T-helper 1 cell treated with Interleukin-12 subunit alpha and Interleukin-12 subunit beta and Interleukin-4 antibody, amounts not matched to agents 30 ng/mL and 1 ng/mL, for 36 hours (primary cell): ENCODE data around the gene MRPL17. TPM values are rescaled to one million over a fixed set of nuclear protein-coding genes. Genes with fewer than 3 reads are reported as not detected.

Experiments
- intact Hi-C: fragments of 100-400 bp; cut with micrococcal nuclease; formaldehyde crosslinking; loops from one replicate; pipeline ENCODE4 v1.15.1; 2024
- total RNA-seq: library from RNA; stranded (reverse); gene quantifications from 2 replicates; pipeline ENCODE4 v1.2.3, GENCODE V29; 2022

Gene MRPL17
- total RNA-seq, 1 donor from 2014 or later, result 51.0 TPM

DNA sequence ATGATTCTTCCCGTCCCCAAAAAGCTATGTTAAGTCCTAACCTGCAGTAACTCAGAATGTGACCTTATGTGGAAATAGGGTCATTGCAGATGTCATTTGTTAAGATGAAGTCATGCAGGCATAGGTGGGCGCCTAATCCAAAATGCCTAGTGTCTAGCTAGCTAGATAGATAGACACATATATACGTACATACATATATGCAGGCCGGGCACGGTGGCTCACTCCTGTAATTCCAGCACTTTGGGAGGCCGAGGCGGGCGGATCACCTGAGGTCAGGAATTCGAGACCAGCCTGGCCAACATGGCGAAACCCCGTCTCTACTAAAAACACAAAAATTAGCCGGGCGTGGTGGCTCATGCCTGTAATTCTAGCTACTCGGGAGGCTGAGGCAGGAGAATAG lies 928 bp upstream of the MRPL17 start:
- intact Hi-C loops, result loop anchor here (10.0 kb wide), 2 partner anchors 831 to 1059 kb away; partner anchors contain the start of genes PPFIBP2 and TRIM34

DNA sequence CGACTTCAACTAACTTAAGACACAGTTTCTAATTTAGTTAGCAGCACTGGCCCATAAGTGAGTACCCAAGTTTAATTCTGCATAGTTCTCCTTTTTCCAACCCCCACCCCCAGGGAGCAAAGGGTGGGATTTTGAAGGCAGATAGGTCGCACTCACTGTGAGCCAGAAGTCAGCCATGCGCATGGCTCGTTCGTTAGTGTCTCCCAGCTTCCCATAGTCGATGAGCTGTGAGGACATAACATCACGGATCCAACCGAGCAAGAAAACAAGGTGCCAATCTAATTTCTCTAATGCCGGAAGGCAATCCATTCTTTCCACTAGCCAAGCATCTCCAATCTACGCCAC lies 577 bp downstream of the MRPL17 start:
- intact Hi-C loops, result loop anchor here (1.0 to 10.0 kb wide), 4 partner anchors 8 to 1058 kb away; partner anchors contain the start of genes PPFIBP2 and TRIM34

DNA sequence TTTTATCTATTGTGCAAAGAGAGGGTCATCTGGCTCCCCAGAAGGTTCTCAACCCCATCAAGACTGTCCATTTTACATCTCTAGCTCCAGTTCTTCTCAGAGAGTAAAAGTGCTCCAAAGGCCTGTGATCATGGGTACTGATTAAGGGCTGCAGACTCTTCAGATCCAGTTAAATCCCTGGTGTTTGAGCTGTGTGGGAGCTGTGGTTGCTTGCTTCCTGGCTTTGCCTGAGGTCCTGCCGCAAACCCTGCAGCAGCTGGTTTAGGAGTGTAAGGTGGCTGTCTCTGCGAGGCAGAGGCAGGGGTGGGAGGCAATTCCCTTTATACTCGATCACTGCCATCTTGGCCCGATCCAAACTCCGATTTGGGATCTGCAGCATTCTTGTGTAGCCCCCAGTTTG lies 1.2 kb downstream of the MRPL17 start:
- intact Hi-C loops, result loop anchor here (1.0 to 10.0 kb wide), 4 partner anchors 8 to 1057 kb away; partner anchors contain the start of genes PPFIBP2 and TRIM34

DNA sequence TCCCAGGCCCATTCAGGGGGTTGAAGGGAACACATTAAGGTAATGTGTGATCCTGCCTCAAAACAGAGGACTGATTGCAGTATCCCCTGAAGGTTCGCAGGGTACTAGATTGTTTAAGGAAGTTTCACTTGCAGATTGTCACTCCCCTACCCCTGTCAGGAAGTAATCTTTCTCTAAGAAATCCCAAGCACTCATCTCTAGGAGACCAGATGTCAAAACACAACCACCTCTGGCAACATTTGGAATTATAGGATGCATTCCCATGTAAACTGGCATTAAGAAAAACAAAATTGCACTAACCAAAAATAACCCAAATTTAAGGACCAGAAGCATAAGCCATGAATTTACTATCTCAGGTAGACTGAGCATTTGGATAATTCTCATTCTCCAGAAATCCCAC lies 1.6 kb downstream of the MRPL17 start:
- intact Hi-C loops, result loop anchor here (10.0 kb wide), 2 partner anchors 833 to 1057 kb away; partner anchors contain the start of genes PPFIBP2 and TRIM34

DNA sequence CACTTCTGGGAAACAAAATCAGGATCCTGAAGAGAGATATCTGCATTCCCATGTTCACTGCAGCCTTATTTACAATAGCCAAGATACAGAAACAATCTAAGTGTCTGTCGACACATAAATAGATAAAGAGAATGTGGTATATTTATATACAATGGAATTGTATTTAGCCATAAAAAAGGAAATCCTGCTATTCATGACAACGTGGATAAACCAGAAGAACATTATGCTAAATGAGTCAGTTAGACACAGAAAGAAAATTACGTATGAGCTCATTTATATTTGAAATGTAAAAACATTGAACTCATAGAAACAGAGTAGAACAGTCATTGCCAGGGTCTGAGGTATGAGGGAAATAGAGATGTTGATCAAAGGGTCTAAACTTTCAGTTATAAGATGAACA lies 6.1 kb downstream of the MRPL17 start:
- intact Hi-C loops, result no loop called here

DNA sequence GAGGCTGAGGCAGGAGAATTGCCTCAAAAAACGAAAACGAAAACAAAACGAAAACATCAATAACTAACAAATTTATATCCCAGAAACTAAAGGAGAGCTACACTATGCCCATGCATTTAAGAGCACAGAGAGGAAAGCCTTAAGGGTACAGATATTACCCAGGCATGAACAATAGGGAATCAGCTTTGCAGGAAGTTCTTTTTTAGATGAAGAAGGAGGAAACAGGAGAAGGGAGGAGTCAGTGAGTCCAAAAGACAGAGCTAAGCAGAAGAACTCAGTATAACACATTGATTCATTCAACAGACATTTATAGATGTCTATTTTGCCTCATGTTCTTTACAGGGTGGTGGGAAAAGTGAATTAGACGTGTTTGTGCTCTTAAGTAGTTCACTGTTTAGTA lies 8.3 kb downstream of the MRPL17 start:
- intact Hi-C loops, result loop anchor here (1.0 kb wide), 1 partner anchor 7 kb away; no protein-coding TSS in a partner anchor

DNA sequence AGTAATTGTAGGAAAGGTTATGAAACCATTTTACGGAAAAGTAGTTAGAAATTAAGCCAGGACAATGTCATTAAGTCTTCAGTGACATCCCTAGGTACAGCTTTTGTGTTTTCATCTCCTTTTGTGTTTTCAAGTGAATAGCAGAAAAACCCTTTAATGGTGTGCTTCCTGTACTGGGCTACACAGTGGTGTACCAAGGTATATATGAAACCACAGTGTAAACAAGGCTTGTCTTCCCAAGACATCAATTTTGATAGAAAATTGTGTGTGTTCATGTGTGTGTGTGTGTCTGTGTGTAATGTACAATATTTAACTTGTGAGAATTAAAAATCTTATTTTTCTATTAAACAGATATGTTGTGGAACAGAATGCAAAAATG lies 8.9 kb downstream of the MRPL17 start:
- intact Hi-C loops, result loop anchor here (1.0 kb wide), 1 partner anchor 8 kb away; no protein-coding TSS in a partner anchor

DNA sequence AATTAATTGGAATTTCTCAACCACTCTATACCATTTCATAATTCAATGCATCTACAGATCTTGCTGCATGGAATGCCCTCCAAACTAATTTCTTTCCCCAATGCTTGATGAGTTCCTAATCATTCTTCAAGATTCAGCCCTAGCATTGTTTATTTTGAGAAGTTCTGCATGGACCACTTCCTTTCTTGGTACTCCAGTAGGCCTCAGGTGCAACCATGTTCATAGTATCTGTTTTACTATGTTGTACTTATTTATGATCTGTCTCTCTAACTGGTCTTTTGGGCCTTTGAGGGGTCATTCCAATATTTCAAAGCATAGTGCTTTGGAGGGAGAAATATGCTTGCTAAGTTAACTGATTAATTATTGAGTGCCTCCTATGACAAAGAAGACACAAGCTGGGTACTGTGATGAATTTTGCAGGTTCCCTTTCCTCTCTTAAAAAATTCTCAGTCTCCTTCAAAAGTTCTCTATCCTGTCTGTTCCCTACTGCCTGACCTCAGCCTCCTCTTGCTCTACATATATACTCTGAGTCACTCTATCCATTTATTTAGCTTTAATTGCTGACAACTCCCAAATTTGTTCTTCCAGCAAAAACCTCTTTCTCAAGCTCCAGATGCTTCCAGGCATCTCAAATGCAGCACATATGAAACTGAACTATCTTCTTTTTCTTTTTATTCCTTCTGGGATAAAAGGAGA lies 9.5 kb downstream of the MRPL17 start:
- intact Hi-C loops, result loop anchor here (1.0 kb wide), 1 partner anchor 9 kb away; no protein-coding TSS in a partner anchor

DNA sequence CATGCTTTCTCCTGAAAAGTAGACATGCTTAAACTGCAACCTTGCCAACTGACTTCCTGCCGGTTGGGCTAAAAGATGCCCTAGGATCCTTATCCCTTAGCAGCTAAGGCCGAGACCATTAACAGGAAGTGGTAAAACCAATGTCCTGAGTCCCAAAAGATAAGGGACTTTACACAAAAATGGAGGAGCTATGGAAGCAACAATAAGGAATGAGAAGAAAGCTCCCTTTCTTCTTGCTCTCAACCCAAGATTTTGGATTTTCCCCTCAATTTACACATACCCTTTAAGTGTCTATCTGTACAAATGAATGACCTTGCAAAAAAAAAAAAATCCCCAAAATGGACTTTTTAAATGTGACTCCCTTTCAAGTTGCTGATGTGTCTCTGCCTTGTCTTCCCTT lies 11.1 kb downstream of the MRPL17 start:
- intact Hi-C loops, result no loop called here

DNA sequence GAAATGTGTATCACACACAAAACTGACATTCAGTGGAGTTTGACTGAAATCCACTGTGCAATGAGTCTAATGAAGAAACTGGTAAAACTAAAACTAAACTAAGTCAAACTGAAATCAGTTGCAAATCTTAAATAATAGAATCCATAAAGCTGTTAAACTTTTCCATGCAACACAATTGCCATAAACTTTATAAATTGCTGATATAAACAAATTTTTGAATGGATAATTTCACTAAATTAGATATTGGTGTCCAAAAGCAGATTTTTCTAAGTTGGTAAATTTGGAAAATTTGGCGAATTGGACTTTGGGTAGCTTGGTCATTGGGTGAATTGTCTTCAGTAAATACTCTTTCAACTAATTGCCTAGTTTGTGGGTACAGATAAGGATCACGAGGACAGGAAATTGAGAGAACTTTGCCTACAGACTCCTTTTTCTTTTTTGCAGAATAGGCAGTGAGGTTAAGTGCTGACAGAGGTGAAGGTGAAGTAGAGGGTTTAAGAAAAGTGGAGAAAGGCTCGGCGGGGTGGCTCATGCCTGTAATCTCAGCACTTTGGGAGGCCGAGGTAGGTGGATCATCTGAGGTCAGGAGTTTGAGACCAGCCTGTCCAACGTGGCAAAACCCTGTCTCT lies 12.8 kb downstream of the MRPL17 start:
- intact Hi-C loops, result loop anchor here (1.0 kb wide), 1 partner anchor 12 kb away; no protein-coding TSS in a partner anchor

DNA sequence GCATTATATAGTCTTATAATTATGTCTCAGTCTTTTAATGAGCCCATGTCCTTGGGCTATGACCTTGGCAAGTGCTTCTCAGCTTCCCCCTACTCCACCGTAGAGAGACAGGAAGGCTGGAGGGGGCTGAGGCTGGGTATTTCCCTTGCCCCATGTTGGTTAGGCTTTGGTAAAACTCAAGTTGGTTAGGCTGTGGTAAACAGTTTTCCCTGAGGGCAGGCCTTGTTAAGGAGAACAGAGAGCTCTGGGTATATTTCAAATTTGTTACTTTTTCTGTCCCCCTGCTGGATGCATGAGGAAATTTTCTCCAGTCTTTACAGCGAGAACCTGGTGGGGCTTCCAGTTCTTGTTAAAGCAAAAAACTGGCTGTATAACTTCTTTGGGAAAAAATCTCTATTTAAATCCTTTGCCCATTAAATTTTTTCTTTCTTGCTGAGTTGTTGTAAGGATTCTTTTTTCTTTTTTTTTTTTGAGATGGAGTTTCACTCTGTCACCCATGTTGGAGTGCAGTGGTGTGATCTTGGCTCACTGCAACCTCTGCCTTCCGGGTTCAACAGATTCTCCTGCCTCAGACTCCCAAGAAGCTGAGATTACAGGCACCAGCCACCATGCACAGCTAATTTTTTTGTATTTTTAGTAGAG lies 15.3 kb downstream of the MRPL17 start:
- intact Hi-C loops, result loop anchor here (1.0 kb wide), 5 partner anchors 10 to 137 kb away; partner anchors contain the start of genes MRPL17 and TPP1

DNA sequence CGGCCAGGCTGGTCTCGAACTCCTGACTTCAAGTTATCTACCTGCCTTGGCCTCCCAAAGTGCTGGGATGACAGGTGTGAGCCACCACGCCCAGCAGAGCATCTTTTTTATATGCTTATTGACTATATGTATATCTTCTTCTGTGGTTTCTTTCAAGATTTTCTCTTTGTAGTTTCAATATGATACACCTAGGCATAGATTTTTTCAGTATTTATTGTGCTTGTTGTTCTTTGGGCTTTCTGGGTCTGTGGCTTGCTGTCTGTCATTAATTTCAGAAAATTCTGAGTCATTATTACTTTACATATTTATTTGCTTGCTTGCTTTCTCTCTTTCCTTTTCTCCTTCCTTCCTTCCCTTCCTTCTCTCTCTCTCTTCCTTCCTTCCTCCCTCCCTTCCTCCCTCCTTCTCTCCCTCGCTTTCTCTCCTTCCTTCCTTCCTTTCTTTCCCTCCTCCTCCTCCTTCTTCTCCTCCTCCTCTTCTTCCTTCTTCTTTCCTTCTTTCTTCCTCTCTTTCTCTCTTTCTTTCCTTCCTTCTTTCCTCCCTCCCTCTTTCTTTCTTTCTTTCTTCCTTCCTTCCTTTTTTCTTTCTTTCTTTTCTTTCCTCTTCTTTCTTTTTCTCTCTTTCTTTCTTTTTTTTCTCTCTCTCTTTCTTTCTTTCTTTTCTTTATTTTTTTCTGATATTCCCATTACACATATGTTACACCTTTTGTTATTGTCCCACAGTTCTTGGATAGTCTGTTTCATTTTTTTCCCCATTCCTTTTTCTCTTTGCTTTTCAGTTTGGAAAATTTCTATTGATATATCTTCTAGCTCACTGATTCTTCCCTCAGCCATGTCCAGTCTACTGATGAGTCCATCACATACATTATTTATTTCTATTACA lies 16.6 kb downstream of the MRPL17 start:
- intact Hi-C loops, result loop anchor here (1.0 kb wide), 5 partner anchors 8 to 135 kb away; partner anchors contain the start of genes MRPL17 and TPP1

DNA sequence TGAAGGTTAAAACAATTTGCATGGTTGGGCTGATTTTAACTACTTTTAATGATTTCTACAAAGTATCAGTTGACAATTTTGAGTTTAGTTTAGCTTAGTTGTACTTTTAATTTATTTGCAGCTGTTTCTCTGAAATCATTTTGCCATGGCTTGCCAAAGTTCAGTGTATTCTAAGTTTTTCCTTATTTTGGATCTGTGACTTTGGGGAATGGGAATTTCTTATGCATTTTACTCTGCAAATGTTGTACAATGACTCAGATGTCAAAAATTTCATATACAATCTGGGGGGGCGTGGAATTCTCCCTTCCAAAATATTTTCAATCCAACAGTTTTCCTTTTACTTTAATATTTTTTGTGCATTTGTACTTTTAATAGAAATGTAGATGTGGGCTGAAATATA lies 18.6 kb downstream of the MRPL17 start:
- intact Hi-C loops, result no loop called here

DNA sequence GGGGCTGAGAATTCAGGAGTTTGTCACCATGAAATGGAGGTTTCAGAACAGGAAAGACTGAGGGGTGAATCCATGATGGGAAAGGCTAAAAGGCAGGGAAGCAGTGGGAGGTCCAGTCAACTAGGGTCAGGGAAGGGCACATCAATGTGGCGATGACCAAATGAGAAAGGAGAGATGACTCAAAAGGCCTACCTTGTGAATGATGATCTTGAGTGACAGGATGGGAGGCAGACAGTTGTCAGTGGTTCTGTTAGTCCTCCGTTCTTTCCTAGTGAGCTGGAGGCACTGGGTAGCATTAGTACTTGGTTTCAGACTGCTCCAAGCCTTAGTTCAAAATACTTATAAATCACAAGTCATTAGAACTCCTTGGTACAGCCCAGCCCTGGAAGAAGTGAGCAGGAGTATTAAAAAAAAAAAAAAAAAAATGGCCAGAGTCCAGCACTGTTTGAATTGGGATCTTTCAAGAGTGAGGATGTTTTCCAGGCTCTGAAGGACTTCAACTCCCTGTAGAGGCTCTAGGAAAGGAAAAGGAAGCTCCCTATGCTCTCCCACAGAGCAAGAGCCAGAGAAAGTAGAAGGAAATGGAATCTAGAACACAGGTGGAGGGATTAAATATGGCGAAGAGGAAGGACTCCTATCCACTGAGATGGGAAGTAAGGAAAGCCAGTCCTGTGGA lies 19.2 kb downstream of the MRPL17 start:
- intact Hi-C loops, result no loop called here

DNA sequence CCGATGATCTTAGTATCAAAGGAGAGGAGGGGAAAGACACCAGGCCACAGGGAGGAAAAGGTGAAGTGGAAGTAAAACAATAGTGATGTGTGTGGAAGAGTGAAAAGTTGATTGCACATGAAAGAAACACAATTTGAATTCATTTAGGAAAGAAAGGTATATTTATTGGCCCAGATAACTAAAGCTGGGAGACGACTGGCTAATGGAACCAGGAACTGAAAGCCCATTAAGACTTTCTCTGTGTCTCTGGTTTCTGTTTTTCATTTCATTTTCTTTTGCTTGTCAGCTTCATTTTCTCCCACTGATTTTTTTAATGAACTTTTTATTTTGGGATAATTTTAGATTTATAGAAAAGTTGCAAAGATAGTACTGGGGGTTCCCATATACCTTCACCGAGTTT lies 22.4 kb downstream of the MRPL17 start:
- intact Hi-C loops, result no loop called here

DNA sequence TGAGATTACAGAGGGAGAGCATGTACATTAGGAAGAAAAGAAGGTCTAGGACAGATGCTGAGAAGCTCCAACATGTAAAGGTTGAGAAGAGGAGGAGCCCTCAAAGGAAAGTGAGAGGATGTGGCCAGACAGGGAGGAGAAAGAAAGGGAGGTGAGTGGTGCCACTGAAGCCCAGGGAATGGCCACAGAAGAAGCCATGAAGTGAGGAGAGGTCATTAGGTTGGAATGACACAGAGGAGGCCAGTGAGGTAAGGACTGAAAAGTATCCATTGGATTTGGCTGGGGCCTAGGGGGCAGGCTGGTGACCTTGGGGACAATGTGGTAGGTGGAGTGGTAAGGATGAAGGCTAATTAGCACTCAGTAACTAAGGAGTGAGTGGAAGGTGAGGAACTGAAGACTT lies 24.5 kb downstream of the MRPL17 start:
- intact Hi-C loops, result loop anchor here (1.0 kb wide), 1 partner anchor 9 kb away; no protein-coding TSS in a partner anchor

DNA sequence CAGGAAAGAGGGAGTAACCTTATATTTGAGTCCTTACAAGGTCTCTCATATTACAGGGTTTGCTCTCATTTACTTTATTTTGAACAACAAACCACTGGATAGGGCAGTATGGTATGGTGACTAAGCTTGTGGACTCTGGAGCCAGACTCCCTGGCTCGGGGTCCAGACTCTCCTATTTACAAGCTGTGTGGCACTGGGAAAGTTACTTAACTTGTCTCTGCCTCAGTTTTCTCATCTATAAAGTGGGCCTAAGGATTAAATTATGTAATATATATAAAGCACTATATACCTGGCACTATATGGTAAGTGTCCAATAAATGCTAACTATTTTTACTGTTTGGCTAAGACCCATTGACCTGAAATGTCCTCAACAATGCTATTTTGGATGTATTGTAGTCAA lies 25.8 kb downstream of the MRPL17 start:
- intact Hi-C loops, result no loop called here

DNA sequence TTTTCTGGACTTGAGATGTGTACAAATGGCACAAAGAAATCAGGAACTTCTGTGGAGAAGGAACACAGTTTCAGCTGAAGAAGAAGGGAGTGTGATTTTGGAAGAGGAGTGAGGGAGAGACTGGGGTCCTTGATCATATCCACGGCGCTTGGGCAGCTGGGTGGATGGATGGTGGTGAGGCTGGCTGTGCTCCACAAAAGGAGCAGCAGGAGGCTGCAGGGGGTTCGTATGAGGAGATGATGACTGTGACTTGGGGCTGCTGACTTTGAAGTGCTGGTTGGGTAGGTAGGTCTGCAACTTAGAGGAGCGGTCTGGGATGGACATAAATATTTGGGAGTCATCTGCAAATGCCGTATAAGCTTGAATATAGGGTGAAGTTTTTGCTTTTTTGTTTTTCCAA lies 26.2 kb downstream of the MRPL17 start:
- intact Hi-C loops, result no loop called here

DNA sequence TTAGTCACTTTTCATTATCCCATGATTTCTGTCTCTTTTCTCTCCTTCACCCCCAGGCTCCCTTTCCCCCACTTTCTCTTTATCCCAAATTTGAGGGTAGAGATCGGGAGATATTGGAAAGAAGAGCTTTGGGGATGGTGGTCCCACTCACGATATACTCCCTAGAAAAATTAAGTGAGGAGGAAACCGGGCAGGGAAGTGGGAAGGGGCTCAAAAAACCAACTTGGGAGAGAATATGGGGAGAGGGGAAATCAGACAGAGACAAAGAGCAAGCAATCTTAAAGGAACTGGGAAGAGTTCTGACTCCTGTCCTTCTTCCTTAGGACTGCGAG lies 26.6 kb downstream of the MRPL17 start:
- intact Hi-C loops, result no loop called here

DNA sequence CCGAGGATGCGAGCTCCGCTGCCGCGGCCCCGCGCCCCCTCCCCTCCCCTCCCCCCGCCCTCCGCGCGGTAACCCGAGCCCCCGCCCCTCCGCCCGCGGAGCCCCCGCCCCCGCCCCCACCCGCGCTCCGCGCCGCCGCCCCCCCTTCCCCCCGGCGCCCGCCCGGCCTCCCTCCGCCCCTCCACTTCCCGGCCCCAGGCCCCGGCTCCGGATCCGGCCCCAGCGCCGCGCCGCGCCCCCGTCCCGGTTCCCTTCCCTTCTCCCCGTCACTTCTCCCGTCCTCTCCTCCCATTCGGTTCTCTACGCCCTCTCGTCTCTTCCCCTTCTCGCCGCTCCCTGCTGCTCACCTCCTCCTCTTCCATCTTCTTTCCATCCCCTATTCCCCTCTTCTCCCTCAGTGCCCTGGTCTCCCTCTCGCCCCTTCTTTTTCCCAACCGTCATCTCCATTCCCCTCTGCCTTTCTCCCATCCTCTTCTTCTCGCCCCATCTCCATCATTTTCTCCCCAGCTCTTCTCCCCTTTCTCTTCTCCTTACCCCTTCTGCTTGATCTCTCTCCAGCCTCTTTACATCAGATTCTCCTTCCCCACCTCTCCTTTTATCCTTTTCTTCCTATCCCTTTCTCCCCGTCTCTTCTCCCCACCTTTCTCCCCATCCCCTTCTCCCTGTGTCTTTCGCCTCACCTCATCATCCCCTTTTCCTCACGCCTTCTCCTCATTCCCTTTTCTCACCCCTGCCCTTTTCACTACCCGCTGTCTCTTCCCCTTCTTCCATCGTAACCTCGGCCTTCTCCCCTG lies 27.2 kb downstream of the MRPL17 start, which contains the start of gene DCHS1:
Gene DCHS1, minus strand, starts transcription at position 20 of the 794 bp plus-strand sequence. CDS start 14,196 bp downstream, outside the sequence.
- intact Hi-C loops, result no loop called here
